GM23338 (cell line): ENCODE measurements around the gene JPH3. TPM values are rescaled to one million over a fixed set of nuclear protein-coding genes. Genes with fewer than 3 reads are reported as not detected.
A peak's percentile ranks its signal among the peaks of the same experiment; 100 is the strongest.

ENCODE experiments used
- ATAC-seq: fragments of 200-7000 bp; cut with Tn5 transposase; 3 replicates; pipeline ENCODE4 v1.9.1; 2020
- DNase-seq: peaks from one replicate; pipeline ENCODE4 v3.0.0-alpha.2; 2015; ENCODE audit warnings: low spot score
- H2AFZ ChIP-seq: fragments of 200-600 bp; sonication (generic); 2 replicates; pipeline ENCODE4 v1.8.0; 2016; ENCODE audit warnings: antibody characterized with exemption, mild to moderate bottlenecking, moderate library complexity
- H3F3A ChIP-seq: fragments of 200-600 bp; sonication (generic); replicated peaks from 2 replicates; pipeline ENCODE4 v1.8.0; 2017; ENCODE audit warnings: antibody characterized with exemption, mixed run types, low read depth
- H3K27ac ChIP-seq: fragments of 200-600 bp; sonication (generic); 2 replicates; pipeline ENCODE4 v1.6.1; 2016; ENCODE audit warnings: low read depth
- H3K27me3 ChIP-seq: fragments of 200-600 bp; sonication (generic); 2 replicates; pipeline ENCODE4 v1.8.0; 2016; ENCODE audit warnings: mild to moderate bottlenecking, mixed run types, moderate library complexity; ENCODE audit not compliant: insufficient read depth
- H3K36me3 ChIP-seq: fragments of 200-600 bp; sonication (generic); 2 replicates; pipeline ENCODE4 v1.8.0; 2016; ENCODE audit warnings: mild to moderate bottlenecking; ENCODE audit not compliant: insufficient read depth
- H3K4me1 ChIP-seq: fragments of 200-600 bp; sonication (generic); 2 replicates; pipeline ENCODE4 v1.8.0; 2016; ENCODE audit warnings: mild to moderate bottlenecking, moderate library complexity; ENCODE audit not compliant: insufficient read depth
- H3K4me2 ChIP-seq: fragments of 200-600 bp; sonication (generic); 2 replicates; pipeline ENCODE4 v1.7.1; 2017; ENCODE audit warnings: mixed run types
- H3K4me3 ChIP-seq: fragments of 200-600 bp; sonication (generic); 2 replicates; pipeline ENCODE4 v1.6.1; 2016; ENCODE audit warnings: mixed run types
- H3K79me2 ChIP-seq: fragments of 200-600 bp; sonication (generic); replicated peaks from 2 replicates; pipeline ENCODE4 v1.8.0; 2017; ENCODE audit warnings: mild to moderate bottlenecking; ENCODE audit not compliant: insufficient read depth
- H3K9me2 ChIP-seq: fragments of 200-600 bp; sonication (generic); 2 replicates; pipeline ENCODE4 v1.8.0; 2017; ENCODE audit not compliant: insufficient read depth
- H4K20me1 ChIP-seq: fragments of 200-600 bp; sonication (generic); replicated peaks from 2 replicates; pipeline ENCODE4 v1.8.0; 2017; ENCODE audit warnings: mild to moderate bottlenecking; ENCODE audit not compliant: insufficient read depth
- H3K27ac Mint-ChIP-seq: 2 replicates; pipeline ENCODE4 v1.8.0; 2020; ENCODE audit warnings: inconsistent platforms, mild to moderate bottlenecking, moderate library complexity, mixed read lengths
- H3K27me3 Mint-ChIP-seq: 3 replicates; pipeline ENCODE4 v1.8.0; 2022; ENCODE audit warnings: low read depth, mild to moderate bottlenecking, moderate library complexity, mixed read lengths, inconsistent platforms; ENCODE audit not compliant: insufficient read depth, poor library complexity
- H3K36me3 Mint-ChIP-seq: 3 replicates; pipeline ENCODE4 v1.8.0; 2021; ENCODE audit warnings: low read depth, mild to moderate bottlenecking, inconsistent platforms, moderate library complexity, mixed read lengths
- H3K4me1 Mint-ChIP-seq: 3 replicates; pipeline ENCODE4 v1.8.0; 2020; ENCODE audit warnings: mild to moderate bottlenecking, inconsistent platforms, mixed read lengths
- H3K4me3 Mint-ChIP-seq: 3 replicates; pipeline ENCODE4 v1.8.0; 2021; ENCODE audit warnings: moderate library complexity, mild to moderate bottlenecking, inconsistent platforms, mixed read lengths
- H3K9me3 Mint-ChIP-seq: 3 replicates; pipeline ENCODE4 v1.8.0; 2020; ENCODE audit warnings: moderate library complexity, mild to moderate bottlenecking, inconsistent platforms, mixed read lengths
- CREB1 ChIP-seq: fragments of 250-450 bp; sonication (Bioruptor Pico); IDR thresholded peaks from 2 replicates; pipeline ENCODE4 v1.5.0; 2020; ENCODE audit warnings: low read depth, mild to moderate bottlenecking, moderate library complexity
- EZH2 ChIP-seq: fragments of 200-600 bp; sonication (generic); IDR thresholded peaks from one replicate; pipeline ENCODE4 v1.8.0; 2017; ENCODE audit warnings: antibody characterized with exemption, mild to moderate bottlenecking, low read depth; ENCODE audit not compliant: unreplicated experiment
- EZH2phosphoT487 ChIP-seq: fragments of 200-600 bp; sonication (generic); IDR thresholded peaks from one replicate; pipeline ENCODE4 v1.8.1; 2018; ENCODE audit warnings: antibody characterized with exemption; ENCODE audit not compliant: unreplicated experiment
- JUNB ChIP-seq: IDR thresholded peaks from one replicate; pipeline ENCODE4 v1.6.1; 2016; ENCODE audit warnings: antibody characterized with exemption; ENCODE audit not compliant: unreplicated experiment
- NANOG ChIP-seq: IDR thresholded peaks from 2 replicates; pipeline ENCODE4 v1.6.1; 2016; ENCODE audit warnings: antibody characterized with exemption, borderline replicate concordance
- POLR2AphosphoS5 ChIP-seq: IDR thresholded peaks from 2 replicates; pipeline ENCODE4 v1.6.1; 2016; ENCODE audit warnings: antibody characterized with exemption, low read depth
- STAT1 ChIP-seq: IDR thresholded peaks from one replicate; pipeline ENCODE4 v1.6.1; 2016; ENCODE audit warnings: antibody characterized with exemption; ENCODE audit not compliant: unreplicated experiment
- ZNF114 ChIP-seq: fragments of 250-450 bp; sonication (Bioruptor Pico); IDR thresholded peaks from 2 replicates; pipeline ENCODE4 v1.5.0; 2020; ENCODE audit warnings: mild to moderate bottlenecking, moderate library complexity
- ZNF331 ChIP-seq: fragments of 250-450 bp; sonication (Bioruptor Pico); IDR thresholded peaks from 2 replicates; pipeline ENCODE4 v1.5.0; 2020; ENCODE audit warnings: low read depth, mild to moderate bottlenecking, moderate library complexity
- polyA plus RNA-seq: library from polyadenylated mRNA; unstranded; fragments of >200 nt; fragmentation: Nextera tagmentation; extraction: Ambion mirVana; gene quantifications from 2 replicates; pipeline ENCODE4 v1.2.1, GENCODE V29; 2016
- total RNA-seq: library from RNA; depleted of rRNA; stranded (reverse); fragments of >200 nt; shearing (Covaris generic); gene quantifications from 2 replicates; pipeline ENCODE4 v1.2.3, GENCODE V29; 2014
- TF ChIP-seq, protein P1 (sequence below): fragments of 250-450 bp; sonication (Bioruptor Pico); IDR thresholded peaks from 2 replicates; pipeline ENCODE4 v1.5.0; 2020; ENCODE audit warnings: mild to moderate bottlenecking, moderate library complexity
- TF ChIP-seq, protein P2 (sequence below): IDR thresholded peaks from 2 replicates; pipeline ENCODE4 v1.6.1; 2016; ENCODE audit warnings: antibody characterized with exemption
- TF ChIP-seq, protein P3 (sequence below), 2 experiments: fragments of 200-600 bp in 1 of 2; sonication (generic) in 1 of 2; conservative IDR thresholded peaks; 2 replicates each; pipeline versions ENCODE4 v1.5.1 to v1.6.1; 2016 to 2017; ENCODE audit warnings: antibody characterized with exemption in 2 of 2, low read depth in 2 of 2, mild to moderate bottlenecking in 2 of 2, moderate library complexity in 1 of 2
- TF ChIP-seq, protein P4 (sequence below): IDR thresholded peaks from one replicate; pipeline ENCODE4 v1.6.1; 2018; ENCODE audit warnings: antibody characterized with exemption; ENCODE audit not compliant: unreplicated experiment

Gene JPH3
- total and polyA plus RNA-seq, 2 experiments from 2014 or later, result 8.4 to 38.3 TPM

DNA sequence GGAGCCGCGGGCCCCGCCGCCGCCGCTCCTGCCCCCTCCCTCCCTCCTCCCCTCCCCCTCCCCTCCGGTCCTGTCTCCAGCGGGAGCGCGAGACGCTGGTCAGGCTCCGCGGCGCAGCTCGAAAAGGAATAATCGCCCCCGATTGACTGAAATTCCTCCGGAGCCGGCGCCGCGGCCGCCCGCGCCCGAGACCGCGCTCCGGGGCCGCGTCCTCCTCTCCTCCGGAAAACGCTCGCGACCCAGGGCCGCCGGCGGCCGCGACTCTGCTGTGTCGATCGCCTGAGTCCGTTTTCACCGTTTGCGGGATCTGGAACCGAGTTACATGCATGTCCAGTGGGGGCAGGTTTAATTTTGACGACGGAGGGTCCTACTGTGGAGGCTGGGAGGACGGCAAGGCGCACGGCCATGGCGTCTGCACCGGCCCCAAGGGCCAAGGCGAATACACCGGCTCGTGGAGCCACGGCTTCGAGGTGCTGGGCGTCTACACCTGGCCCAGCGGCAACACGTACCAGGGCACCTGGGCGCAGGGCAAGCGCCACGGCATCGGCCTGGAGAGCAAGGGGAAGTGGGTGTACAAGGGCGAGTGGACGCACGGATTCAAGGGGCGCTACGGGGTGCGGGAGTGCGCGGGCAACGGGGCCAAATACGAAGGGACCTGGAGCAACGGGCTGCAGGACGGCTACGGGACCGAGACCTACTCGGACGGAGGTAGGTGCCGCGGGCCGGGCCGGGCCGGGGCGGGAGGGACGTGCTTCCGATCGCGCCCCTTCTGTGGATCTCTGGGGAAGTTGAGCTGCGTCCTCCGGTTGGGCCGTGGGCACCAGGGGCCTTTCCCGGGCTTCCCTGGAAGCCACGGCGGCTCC is 744 bp downstream of the JPH3 start:
- H3K36me3 Mint-ChIP-seq, result peaks cover 3% of the 10 kb centered on the region; the same call in 1 of the 3 replicates
- peak; percentile 70 for DNase-seq

More for the DNA sequence above, 744 bp downstream of the JPH3 start:
- Histone ChIP-seq H4K20me1 (peaks cover 35% of the 10 kb centered on the region), H3K9me2 (no peaks in the 10 kb centered on the region), H3K4me3 (peak overlapping the region; percentile 97), H2AFZ (peak overlapping the region; percentile 63), H3K27me3 (peaks cover 6% of the 10 kb centered on the region; the same call in 1 of the 2 replicates), H3K4me2 (peak overlapping the region; percentile 97), H3K79me2 (peaks cover 31% of the 10 kb centered on the region), H3K36me3 (no peaks in the 10 kb centered on the region), H3K27ac (0 out of 2 replicates have a peak overlapping the region, but pooled peaks have one; percentile 45), H3F3A (peaks cover 13% of the 10 kb centered on the region; the same call in 1 of the 2 replicates), H3K4me1 (peaks cover 16% of the 10 kb centered on the region)
- Mint-ChIP-seq H3K27ac (no peak overlapping the region), H3K4me1 (peaks cover 43% of the 10 kb centered on the region), H3K27me3 (peaks cover 34% of the 10 kb centered on the region), H3K4me3 (peak overlapping the region; percentile 95), H3K9me3 (no peaks in the 10 kb centered on the region)
- ATAC-seq, result peak; percentile 16
- no peak for TF ChIP-seq EZH2phosphoT487
- TF ChIP-seq, protein P1, sequence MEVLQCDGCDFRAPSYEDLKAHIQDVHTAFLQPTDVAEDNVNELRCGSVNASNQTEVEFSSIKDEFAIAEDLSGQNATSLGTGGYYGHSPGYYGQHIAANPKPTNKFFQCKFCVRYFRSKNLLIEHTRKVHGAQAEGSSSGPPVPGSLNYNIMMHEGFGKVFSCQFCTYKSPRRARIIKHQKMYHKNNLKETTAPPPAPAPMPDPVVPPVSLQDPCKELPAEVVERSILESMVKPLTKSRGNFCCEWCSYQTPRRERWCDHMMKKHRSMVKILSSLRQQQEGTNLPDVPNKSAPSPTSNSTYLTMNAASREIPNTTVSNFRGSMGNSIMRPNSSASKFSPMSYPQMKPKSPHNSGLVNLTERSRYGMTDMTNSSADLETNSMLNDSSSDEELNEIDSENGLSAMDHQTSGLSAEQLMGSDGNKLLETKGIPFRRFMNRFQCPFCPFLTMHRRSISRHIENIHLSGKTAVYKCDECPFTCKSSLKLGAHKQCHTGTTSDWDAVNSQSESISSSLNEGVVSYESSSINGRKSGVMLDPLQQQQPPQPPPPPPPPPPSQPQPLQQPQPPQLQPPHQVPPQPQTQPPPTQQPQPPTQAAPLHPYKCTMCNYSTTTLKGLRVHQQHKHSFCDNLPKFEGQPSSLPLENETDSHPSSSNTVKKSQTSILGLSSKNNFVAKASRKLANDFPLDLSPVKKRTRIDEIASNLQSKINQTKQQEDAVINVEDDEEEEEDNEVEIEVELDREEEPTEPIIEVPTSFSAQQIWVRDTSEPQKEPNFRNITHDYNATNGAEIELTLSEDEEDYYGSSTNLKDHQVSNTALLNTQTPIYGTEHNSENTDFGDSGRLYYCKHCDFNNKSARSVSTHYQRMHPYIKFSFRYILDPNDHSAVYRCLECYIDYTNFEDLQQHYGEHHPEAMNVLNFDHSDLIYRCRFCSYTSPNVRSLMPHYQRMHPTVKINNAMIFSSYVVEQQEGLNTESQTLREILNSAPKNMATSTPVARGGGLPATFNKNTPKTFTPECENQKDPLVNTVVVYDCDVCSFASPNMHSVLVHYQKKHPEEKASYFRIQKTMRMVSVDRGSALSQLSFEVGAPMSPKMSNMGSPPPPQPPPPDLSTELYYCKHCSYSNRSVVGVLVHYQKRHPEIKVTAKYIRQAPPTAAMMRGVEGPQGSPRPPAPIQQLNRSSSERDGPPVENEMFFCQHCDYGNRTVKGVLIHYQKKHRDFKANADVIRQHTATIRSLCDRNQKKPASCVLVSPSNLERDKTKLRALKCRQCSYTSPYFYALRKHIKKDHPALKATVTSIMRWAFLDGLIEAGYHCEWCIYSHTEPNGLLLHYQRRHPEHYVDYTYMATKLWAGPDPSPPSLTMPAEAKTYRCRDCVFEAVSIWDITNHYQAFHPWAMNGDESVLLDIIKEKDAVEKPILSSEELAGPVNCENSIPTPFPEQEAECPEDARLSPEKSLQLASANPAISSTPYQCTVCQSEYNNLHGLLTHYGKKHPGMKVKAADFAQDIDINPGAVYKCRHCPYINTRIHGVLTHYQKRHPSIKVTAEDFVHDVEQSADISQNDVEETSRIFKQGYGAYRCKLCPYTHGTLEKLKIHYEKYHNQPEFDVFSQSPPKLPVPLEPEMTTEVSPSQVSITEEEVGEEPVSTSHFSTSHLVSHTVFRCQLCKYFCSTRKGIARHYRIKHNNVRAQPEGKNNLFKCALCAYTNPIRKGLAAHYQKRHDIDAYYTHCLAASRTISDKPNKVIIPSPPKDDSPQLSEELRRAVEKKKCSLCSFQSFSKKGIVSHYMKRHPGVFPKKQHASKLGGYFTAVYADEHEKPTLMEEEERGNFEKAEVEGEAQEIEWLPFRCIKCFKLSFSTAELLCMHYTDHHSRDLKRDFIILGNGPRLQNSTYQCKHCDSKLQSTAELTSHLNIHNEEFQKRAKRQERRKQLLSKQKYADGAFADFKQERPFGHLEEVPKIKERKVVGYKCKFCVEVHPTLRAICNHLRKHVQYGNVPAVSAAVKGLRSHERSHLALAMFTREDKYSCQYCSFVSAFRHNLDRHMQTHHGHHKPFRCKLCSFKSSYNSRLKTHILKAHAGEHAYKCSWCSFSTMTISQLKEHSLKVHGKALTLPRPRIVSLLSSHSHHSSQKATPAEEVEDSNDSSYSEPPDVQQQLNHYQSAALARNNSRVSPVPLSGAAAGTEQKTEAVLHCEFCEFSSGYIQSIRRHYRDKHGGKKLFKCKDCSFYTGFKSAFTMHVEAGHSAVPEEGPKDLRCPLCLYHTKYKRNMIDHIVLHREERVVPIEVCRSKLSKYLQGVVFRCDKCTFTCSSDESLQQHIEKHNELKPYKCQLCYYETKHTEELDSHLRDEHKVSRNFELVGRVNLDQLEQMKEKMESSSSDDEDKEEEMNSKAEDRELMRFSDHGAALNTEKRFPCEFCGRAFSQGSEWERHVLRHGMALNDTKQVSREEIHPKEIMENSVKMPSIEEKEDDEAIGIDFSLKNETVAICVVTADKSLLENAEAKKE, result no peak
- TF ChIP-seq, protein P2, sequence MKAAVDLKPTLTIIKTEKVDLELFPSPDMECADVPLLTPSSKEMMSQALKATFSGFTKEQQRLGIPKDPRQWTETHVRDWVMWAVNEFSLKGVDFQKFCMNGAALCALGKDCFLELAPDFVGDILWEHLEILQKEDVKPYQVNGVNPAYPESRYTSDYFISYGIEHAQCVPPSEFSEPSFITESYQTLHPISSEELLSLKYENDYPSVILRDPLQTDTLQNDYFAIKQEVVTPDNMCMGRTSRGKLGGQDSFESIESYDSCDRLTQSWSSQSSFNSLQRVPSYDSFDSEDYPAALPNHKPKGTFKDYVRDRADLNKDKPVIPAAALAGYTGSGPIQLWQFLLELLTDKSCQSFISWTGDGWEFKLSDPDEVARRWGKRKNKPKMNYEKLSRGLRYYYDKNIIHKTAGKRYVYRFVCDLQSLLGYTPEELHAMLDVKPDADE, result no peak
- no peak for TF ChIP-seq ZNF331 (CRISPR knock-in tag)
- TF ChIP-seq ZNF114, result no peak
- TF ChIP-seq, protein P3, sequence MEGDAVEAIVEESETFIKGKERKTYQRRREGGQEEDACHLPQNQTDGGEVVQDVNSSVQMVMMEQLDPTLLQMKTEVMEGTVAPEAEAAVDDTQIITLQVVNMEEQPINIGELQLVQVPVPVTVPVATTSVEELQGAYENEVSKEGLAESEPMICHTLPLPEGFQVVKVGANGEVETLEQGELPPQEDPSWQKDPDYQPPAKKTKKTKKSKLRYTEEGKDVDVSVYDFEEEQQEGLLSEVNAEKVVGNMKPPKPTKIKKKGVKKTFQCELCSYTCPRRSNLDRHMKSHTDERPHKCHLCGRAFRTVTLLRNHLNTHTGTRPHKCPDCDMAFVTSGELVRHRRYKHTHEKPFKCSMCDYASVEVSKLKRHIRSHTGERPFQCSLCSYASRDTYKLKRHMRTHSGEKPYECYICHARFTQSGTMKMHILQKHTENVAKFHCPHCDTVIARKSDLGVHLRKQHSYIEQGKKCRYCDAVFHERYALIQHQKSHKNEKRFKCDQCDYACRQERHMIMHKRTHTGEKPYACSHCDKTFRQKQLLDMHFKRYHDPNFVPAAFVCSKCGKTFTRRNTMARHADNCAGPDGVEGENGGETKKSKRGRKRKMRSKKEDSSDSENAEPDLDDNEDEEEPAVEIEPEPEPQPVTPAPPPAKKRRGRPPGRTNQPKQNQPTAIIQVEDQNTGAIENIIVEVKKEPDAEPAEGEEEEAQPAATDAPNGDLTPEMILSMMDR (conservative IDR thresholded peaks at IDR 0.05; ENCODE audit: low read depth in 2 of 2), result no peak
- TF ChIP-seq NANOG, result no peak
- TF ChIP-seq JUNB, result no peak
- TF ChIP-seq CREB1 (CRISPR knock-in tag), result no peak
- peak; percentile 27 for TF ChIP-seq EZH2
- TF ChIP-seq, protein P4, sequence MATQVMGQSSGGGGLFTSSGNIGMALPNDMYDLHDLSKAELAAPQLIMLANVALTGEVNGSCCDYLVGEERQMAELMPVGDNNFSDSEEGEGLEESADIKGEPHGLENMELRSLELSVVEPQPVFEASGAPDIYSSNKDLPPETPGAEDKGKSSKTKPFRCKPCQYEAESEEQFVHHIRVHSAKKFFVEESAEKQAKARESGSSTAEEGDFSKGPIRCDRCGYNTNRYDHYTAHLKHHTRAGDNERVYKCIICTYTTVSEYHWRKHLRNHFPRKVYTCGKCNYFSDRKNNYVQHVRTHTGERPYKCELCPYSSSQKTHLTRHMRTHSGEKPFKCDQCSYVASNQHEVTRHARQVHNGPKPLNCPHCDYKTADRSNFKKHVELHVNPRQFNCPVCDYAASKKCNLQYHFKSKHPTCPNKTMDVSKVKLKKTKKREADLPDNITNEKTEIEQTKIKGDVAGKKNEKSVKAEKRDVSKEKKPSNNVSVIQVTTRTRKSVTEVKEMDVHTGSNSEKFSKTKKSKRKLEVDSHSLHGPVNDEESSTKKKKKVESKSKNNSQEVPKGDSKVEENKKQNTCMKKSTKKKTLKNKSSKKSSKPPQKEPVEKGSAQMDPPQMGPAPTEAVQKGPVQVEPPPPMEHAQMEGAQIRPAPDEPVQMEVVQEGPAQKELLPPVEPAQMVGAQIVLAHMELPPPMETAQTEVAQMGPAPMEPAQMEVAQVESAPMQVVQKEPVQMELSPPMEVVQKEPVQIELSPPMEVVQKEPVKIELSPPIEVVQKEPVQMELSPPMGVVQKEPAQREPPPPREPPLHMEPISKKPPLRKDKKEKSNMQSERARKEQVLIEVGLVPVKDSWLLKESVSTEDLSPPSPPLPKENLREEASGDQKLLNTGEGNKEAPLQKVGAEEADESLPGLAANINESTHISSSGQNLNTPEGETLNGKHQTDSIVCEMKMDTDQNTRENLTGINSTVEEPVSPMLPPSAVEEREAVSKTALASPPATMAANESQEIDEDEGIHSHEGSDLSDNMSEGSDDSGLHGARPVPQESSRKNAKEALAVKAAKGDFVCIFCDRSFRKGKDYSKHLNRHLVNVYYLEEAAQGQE, result no peak
- TF ChIP-seq STAT1, result no peak
- TF ChIP-seq POLR2AphosphoS5, result peak; percentile 31; the same call in 1 of the 2 replicates
